A673 (cell line): ENCODE measurements around the gene POLD4. TPM values are rescaled to one million over a fixed set of nuclear protein-coding genes. Genes with fewer than 3 reads are reported as not detected.

Experiments
- BruUV-seq: library from RNA; stranded (reverse); fragments of 400-500 nt; replicated peaks from 2 replicates; lab custom pipeline; 2021; lab: Mats Ljungman, UMichigan
- CTCF ChIA-PET: fragments of 300-600 bp; sonication (Branson Sonifier 250); formaldehyde crosslinking; loops from one replicate; lab custom pipeline; 2022; ENCODE audit warnings: antibody characterized with exemption; lab: Charles Lee
- POLR2A ChIA-PET: fragments of 300-600 bp; sonication (Branson Sonifier 250); formaldehyde crosslinking; loops from one replicate; lab custom pipeline; 2022; ENCODE audit warnings: antibody characterized with exemption; ENCODE audit not compliant: low non-redundant PET; lab: Charles Lee
- DNase-seq: peaks from one replicate; pipeline ENCODE4 v3.0.0-alpha.2; 2015; ENCODE audit warnings: low spot score
- H3K27ac ChIP-seq: fragments of 200-600 bp; sonication (generic); 2 replicates; pipeline ENCODE4 v1.5.1; 2016; ENCODE audit warnings: mixed run types, low read depth, mild to moderate bottlenecking, mixed read lengths, antibody characterized with exemption, low read length; ENCODE audit not compliant: poor library complexity, severe bottlenecking
- H3K27me3 ChIP-seq: fragments of 200-600 bp; sonication (generic); replicated peaks from 2 replicates; pipeline ENCODE4 v1.6.1; 2017; ENCODE audit warnings: mixed run types, low read depth, mild to moderate bottlenecking, mixed read lengths, antibody characterized with exemption, low read length; ENCODE audit not compliant: insufficient read depth, poor library complexity
- H3K36me3 ChIP-seq: fragments of 200-600 bp; sonication (generic); 2 replicates; pipeline ENCODE4 v1.6.1; 2016; ENCODE audit warnings: mixed run types, mild to moderate bottlenecking, mixed read lengths, antibody characterized with exemption, low read length; ENCODE audit not compliant: insufficient read depth, poor library complexity, severe bottlenecking
- H3K4me1 ChIP-seq: fragments of 200-600 bp; sonication (generic); 2 replicates; pipeline ENCODE4 v1.6.1; 2017; ENCODE audit warnings: mixed run types, mild to moderate bottlenecking, mixed read lengths, antibody characterized with exemption, low read length; ENCODE audit not compliant: insufficient read depth, poor library complexity, severe bottlenecking
- H3K4me3 ChIP-seq: fragments of 200-600 bp; sonication (generic); 2 replicates; pipeline ENCODE4 v1.5.1; 2016; ENCODE audit warnings: low read depth, mixed run types, mild to moderate bottlenecking, mixed read lengths, low read length; ENCODE audit not compliant: poor library complexity, severe bottlenecking
- H3K9me3 ChIP-seq: fragments of 200-600 bp; sonication (generic); 2 replicates; pipeline ENCODE4 v1.6.1; 2016; ENCODE audit warnings: mixed run types, low read depth, mild to moderate bottlenecking, mixed read lengths, antibody characterized with exemption, low read length; ENCODE audit not compliant: poor library complexity, severe bottlenecking
- EZH2 ChIP-seq: fragments of 200-600 bp; sonication (generic); IDR thresholded peaks from 2 replicates; pipeline ENCODE4 v1.6.1; 2017; ENCODE audit warnings: borderline replicate concordance, low read depth, mild to moderate bottlenecking, mixed read lengths, antibody characterized with exemption, low read length; ENCODE audit not compliant: poor library complexity, severe bottlenecking
- intact Hi-C: fragments of 100-400 bp; cut with micrococcal nuclease; formaldehyde crosslinking; loops from one replicate; pipeline ENCODE4 v1.10.0; 2022; ENCODE audit not compliant: unreplicated experiment
- total RNA-seq: library from RNA; stranded (reverse); gene quantifications from 2 replicates; pipeline ENCODE4 v1.2.3, GENCODE V29; 2021
- TF ChIP-seq, protein P1 (sequence below): fragments of 300-800, 200-600 bp; sonication (generic); conservative IDR thresholded peaks from 2 replicates; pipeline ENCODE4 v1.5.1; 2017; ENCODE audit warnings: low read depth, mild to moderate bottlenecking, antibody characterized with exemption, low read length, moderate library complexity, mixed read lengths

Gene POLD4
- total RNA-seq, 1 experiment from 2014 or later = 13.2 TPM

DNA sequence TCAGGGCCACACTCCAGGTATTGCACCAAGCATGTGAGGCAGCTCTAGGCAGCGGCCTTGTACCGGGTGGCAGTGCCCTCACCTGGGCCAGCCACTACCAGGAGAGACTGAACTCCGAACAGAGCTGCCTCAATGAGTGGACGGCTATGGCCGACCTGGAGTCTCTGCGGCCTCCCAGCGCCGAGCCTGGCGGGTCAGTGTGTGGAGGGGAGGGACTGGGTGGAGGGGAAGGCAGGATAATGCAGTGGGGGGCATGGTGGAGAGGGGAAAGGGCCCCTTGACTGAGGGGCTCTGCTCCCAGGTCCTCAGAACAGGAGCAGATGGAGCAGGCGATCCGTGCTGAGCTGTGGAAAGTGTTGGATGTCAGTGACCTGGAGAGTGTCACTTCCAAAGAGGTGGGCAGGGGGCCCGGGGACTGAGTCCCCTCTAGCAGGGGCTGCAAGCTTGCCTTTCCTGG lies 45.8 kb downstream of the POLD4 start:
- Histone ChIP-seq H3K4me1 (peaks cover 6% of the 10 kb centered on the region), H3K27ac (no peak overlapping the region), H3K4me3 (no peak overlapping the region), H3K36me3 (peaks cover 1% of the 10 kb centered on the region), H3K27me3 (no peaks in the 10 kb centered on the region), H3K9me3 (no peaks in the 10 kb centered on the region)
- no peak for TF ChIP-seq EZH2
- TF ChIP-seq, protein P1, sequence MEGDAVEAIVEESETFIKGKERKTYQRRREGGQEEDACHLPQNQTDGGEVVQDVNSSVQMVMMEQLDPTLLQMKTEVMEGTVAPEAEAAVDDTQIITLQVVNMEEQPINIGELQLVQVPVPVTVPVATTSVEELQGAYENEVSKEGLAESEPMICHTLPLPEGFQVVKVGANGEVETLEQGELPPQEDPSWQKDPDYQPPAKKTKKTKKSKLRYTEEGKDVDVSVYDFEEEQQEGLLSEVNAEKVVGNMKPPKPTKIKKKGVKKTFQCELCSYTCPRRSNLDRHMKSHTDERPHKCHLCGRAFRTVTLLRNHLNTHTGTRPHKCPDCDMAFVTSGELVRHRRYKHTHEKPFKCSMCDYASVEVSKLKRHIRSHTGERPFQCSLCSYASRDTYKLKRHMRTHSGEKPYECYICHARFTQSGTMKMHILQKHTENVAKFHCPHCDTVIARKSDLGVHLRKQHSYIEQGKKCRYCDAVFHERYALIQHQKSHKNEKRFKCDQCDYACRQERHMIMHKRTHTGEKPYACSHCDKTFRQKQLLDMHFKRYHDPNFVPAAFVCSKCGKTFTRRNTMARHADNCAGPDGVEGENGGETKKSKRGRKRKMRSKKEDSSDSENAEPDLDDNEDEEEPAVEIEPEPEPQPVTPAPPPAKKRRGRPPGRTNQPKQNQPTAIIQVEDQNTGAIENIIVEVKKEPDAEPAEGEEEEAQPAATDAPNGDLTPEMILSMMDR = no peak
- no peak for DNase-seq
- intact Hi-C loops = no loop called here
- ChIA-PET CTCF (no interaction called here), POLR2A (no interaction called here)
- BruUV-seq = no TSS peak

DNA sequence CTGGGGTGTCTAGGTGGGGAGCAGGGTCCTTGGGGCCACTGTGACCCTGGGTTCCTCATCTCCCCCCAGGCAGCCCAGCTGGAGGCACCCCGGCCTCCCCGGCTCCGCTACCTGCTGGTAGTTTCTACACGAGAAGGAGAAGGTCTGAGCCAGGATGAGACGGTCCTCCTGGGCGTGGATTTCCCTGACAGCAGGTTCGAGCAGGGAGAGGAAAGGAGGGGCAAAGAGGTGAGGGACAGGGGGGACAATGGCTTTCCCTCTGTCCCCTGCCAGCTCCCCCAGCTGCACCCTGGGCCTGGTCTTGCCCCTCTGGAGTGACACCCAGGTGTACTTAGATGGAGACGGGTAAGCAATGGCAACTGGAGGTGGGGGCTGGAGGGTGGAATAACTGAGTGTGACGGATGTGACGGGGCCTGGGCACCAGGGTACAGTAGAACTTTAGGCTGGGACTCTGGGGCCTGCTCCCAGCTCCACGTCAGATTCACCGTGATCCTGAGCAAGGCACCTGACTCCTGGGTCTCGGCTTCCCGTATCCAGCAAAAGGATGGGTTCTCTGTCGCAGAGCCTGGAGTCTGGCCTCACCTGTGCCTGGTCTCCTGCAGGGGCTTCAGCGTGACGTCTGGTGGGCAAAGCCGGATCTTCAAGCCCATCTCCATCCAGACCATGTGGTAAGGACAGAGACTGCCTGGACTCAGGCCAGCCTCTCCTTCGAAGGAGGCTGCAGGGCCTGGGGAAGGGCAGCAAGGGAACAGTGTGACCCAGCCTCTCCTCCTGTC lies 46.4 kb downstream of the POLD4 start:
- CTCF ChIA-PET = no interaction called here
- H3K36me3 ChIP-seq = peaks cover 7% of the 10 kb centered on the region
- no peak for DNase-seq
- peaks cover 10% of the 10 kb centered on the region for H3K4me1 ChIP-seq
- no peak overlapping the region for H3K4me3 ChIP-seq
- intact Hi-C loops = no loop called here
- no peaks in the 10 kb centered on the region for H3K9me3 ChIP-seq
- TF ChIP-seq EZH2 = no peak
- TF ChIP-seq, protein P1 = no peak
- no peak overlapping the region for H3K27ac ChIP-seq
- POLR2A ChIA-PET = interaction anchor here (0.7 kb wide), 1 partner anchor 41 kb away, joined by 6 read pairs; the partner anchor contains the start of gene GRK2
- no peaks in the 10 kb centered on the region for H3K27me3 ChIP-seq
- BruUV-seq = no TSS peak

DNA sequence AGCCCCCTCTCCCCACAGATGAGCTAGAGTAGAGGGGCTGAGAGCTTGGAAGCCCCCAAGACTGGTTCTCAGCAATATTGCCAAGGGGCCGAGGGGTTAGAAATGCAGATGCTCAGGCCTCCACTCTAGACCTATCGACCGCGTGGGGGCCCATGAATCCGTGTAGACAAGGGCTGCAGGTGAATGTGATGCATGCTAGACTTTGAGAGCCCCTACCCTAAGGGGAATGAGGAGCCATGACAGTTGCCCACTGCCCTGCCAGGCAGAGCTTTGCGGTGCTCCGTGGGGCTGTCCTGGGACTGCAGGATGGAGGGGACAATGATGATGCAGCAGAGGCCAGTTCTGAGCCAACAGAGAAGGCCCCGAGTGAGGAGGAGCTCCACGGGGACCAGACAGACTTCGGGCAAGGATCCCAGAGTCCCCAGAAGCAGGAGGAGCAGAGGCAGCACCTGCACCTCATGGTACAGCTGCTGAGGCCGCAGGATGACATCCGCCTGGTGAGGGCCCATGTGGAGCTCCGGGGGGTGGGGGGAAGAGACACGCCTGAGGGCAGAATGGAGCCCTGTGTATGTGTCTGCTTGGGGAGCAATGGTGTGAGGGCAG lies 48.7 kb downstream of the POLD4 start:
- no peak overlapping the region for H3K27ac ChIP-seq
- no peak for TF ChIP-seq EZH2
- TF ChIP-seq, protein P1 = no peak
- H3K4me3 ChIP-seq = peak overlapping the region; percentile 60
- CTCF ChIA-PET = no interaction called here
- POLR2A ChIA-PET = no interaction called here
- H3K4me1 ChIP-seq = peaks cover 10% of the 10 kb centered on the region
- intact Hi-C loops = no loop called here
- no peaks in the 10 kb centered on the region for H3K9me3 ChIP-seq
- no peak for DNase-seq
- no TSS peak for BruUV-seq
- peaks cover 29% of the 10 kb centered on the region for H3K36me3 ChIP-seq
- no peaks in the 10 kb centered on the region for H3K27me3 ChIP-seq
